ENCODE data around the gene OLFML2A. TPM values are rescaled to one million over a fixed set of nuclear protein-coding genes. Genes with fewer than 3 reads are reported as not detected.

OLFML2A gene
- total RNA-seq, 1 experiment from 2014 or later, result 1.4 TPM

DNA sequence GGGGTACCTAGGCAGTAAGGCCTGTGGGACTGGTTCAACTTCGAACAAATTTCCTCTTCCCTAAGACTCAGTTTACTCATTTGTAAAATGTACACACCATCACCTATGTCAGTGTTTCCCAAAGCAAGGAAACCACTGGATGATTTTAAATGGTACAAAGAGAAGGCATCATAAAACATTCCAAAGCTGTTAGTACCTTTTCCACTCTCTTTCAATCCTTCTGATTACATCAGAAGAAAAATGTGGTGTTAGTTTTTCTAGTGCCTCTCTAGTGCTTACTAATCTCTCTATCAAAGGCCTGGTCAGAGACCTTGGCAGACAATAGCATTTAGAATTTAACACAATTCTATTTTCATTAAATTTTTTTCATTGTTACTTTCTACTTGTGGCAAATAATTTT, 24.0 kb upstream of the OLFML2A start:
- ChIA-PET CTCF (no interaction called here), POLR2A (ENCODE audit: low non-redundant PET) (interaction anchor here (0.5 kb wide), 1 partner anchor 22 kb away, joined by 18 read pairs; no protein-coding TSS in a partner anchor)
- no peak for DNase-seq (ENCODE audit: low spot score)
- Histone ChIP-seq H3K36me3 (ENCODE audit: insufficient read depth, low read length, poor library complexity, severe bottlenecking) (no peaks in the 10 kb centered on the region), H3K9me3 (ENCODE audit: low read depth, low read length, poor library complexity, severe bottlenecking) (no peaks in the 10 kb centered on the region), H3K4me3 (ENCODE audit: low read depth, low read length, poor library complexity, severe bottlenecking) (no peak overlapping the region), H3K4me1 (ENCODE audit: insufficient read depth, low read length, poor library complexity, severe bottlenecking) (peaks cover 43% of the 10 kb centered on the region), H3K27ac (ENCODE audit: low read depth, low read length, poor library complexity, severe bottlenecking) (no peak overlapping the region), H3K27me3 (replicated peaks; ENCODE audit: insufficient read depth, low read depth, low read length, poor library complexity) (no peaks in the 10 kb centered on the region)
- no peak for TF ChIP-seq EZH2 (IDR thresholded peaks at IDR 0.05; ENCODE audit: borderline replicate concordance, low read depth, low read length, poor library complexity, severe bottlenecking)
- TF ChIP-seq, protein P1, sequence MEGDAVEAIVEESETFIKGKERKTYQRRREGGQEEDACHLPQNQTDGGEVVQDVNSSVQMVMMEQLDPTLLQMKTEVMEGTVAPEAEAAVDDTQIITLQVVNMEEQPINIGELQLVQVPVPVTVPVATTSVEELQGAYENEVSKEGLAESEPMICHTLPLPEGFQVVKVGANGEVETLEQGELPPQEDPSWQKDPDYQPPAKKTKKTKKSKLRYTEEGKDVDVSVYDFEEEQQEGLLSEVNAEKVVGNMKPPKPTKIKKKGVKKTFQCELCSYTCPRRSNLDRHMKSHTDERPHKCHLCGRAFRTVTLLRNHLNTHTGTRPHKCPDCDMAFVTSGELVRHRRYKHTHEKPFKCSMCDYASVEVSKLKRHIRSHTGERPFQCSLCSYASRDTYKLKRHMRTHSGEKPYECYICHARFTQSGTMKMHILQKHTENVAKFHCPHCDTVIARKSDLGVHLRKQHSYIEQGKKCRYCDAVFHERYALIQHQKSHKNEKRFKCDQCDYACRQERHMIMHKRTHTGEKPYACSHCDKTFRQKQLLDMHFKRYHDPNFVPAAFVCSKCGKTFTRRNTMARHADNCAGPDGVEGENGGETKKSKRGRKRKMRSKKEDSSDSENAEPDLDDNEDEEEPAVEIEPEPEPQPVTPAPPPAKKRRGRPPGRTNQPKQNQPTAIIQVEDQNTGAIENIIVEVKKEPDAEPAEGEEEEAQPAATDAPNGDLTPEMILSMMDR (conservative IDR thresholded peaks at IDR 0.05; ENCODE audit: low read depth, low read length), result no peak
- intact Hi-C loops (cut with micrococcal nuclease; ENCODE audit: unreplicated experiment), result no loop called here
- no TSS peak for BruUV-seq (replicated peaks)

DNA sequence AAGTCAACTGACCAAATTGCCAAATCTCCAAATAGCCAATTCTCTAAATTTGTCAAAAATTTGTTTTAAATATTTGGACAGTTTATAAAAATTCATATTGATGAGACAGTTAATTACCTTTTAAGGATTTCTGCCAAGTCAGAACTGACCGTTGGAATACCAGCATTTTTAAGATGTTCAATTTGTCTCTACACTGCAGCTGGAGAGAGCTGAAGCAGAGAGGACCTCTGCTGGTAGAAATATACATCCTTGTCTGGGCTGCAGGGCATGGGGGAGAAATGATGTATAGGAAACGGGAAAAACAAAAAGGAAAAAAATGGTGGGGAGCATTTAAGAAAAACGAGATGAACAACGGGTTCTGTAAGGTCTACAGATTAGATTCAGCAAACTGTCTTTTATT, 22.6 kb upstream of the OLFML2A start:
- Histone ChIP-seq H3K27me3 (replicated peaks; ENCODE audit: insufficient read depth, low read depth, low read length, poor library complexity) (no peaks in the 10 kb centered on the region), H3K27ac (ENCODE audit: low read depth, low read length, poor library complexity, severe bottlenecking) (no peak overlapping the region), H3K4me3 (ENCODE audit: low read depth, low read length, poor library complexity, severe bottlenecking) (no peak overlapping the region), H3K9me3 (ENCODE audit: low read depth, low read length, poor library complexity, severe bottlenecking) (no peaks in the 10 kb centered on the region), H3K4me1 (ENCODE audit: insufficient read depth, low read length, poor library complexity, severe bottlenecking) (peaks cover 56% of the 10 kb centered on the region), H3K36me3 (ENCODE audit: insufficient read depth, low read length, poor library complexity, severe bottlenecking) (no peaks in the 10 kb centered on the region)
- intact Hi-C loops (cut with micrococcal nuclease; ENCODE audit: unreplicated experiment), result loop anchor here (1.0 kb wide), 1 partner anchor 42 kb away; no protein-coding TSS in a partner anchor
- CTCF ChIA-PET, result interaction anchor here (1.0 kb wide), 2 partner anchors 19 to 43 kb away, joined by 3 to 4 read pairs; no protein-coding TSS in a partner anchor
- DNase-seq (ENCODE audit: low spot score), result peak; percentile 66
- no TSS peak for BruUV-seq (replicated peaks)
- TF ChIP-seq, protein P1 (conservative IDR thresholded peaks at IDR 0.05; ENCODE audit: low read depth, low read length), result peak; percentile 84
- TF ChIP-seq EZH2 (IDR thresholded peaks at IDR 0.05; ENCODE audit: borderline replicate concordance, low read depth, low read length, poor library complexity, severe bottlenecking), result no peak
- POLR2A ChIA-PET (ENCODE audit: low non-redundant PET), result interaction anchor here (0.6 kb wide), 1 partner anchor 116 kb away, joined by 10 read pairs; no protein-coding TSS in a partner anchor

DNA sequence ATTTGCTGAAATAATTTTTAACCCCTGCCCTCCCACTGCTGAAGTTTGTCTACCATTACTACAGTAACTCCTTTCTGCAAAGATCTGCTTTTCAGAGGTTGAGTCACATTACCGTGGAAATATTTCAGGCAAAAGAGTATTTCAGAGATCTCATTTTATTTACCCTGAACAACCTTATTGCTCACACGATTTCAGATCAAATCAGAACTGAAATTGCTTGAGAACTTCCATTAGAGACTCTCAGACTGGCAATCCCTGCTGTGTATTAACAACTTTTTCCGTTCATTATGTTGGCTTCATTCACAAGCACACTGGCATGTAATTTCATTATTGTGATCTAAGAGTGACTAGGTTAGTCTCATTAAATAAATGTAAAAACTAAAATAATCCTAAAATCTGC, 21.9 kb upstream of the OLFML2A start:
- TF ChIP-seq, protein P1 (conservative IDR thresholded peaks at IDR 0.05; ENCODE audit: low read depth, low read length), result no peak
- TF ChIP-seq EZH2 (IDR thresholded peaks at IDR 0.05; ENCODE audit: borderline replicate concordance, low read depth, low read length, poor library complexity, severe bottlenecking), result no peak
- BruUV-seq (replicated peaks), result no TSS peak
- Histone ChIP-seq H3K27me3 (replicated peaks; ENCODE audit: insufficient read depth, low read depth, low read length, poor library complexity) (no peaks in the 10 kb centered on the region), H3K27ac (ENCODE audit: low read depth, low read length, poor library complexity, severe bottlenecking) (no peak overlapping the region), H3K9me3 (ENCODE audit: low read depth, low read length, poor library complexity, severe bottlenecking) (no peaks in the 10 kb centered on the region), H3K4me3 (ENCODE audit: low read depth, low read length, poor library complexity, severe bottlenecking) (no peak overlapping the region), H3K36me3 (ENCODE audit: insufficient read depth, low read length, poor library complexity, severe bottlenecking) (no peaks in the 10 kb centered on the region), H3K4me1 (ENCODE audit: insufficient read depth, low read length, poor library complexity, severe bottlenecking) (peaks cover 59% of the 10 kb centered on the region)
- intact Hi-C loops (cut with micrococcal nuclease; ENCODE audit: unreplicated experiment), result loop anchor here (5.0 kb wide), 1 partner anchor 203 kb away; no protein-coding TSS in a partner anchor
- DNase-seq (ENCODE audit: low spot score), result peak; percentile 70
- ChIA-PET CTCF (interaction anchor here (1.0 kb wide), 2 partner anchors 20 to 43 kb away, joined by 3 to 4 read pairs; no protein-coding TSS in a partner anchor), POLR2A (ENCODE audit: low non-redundant PET) (no interaction called here)

All from A673 (cell line).